ENCODE results near the gene PAX8. TPM values are rescaled to one million over a fixed set of nuclear protein-coding genes. Genes with fewer than 3 reads are reported as not detected.

The PAX8 gene
- total RNA-seq, 1 donor from 2014 or later, result 0.44 TPM

- Histone ChIP-seq H3K27me3 (ENCODE audit: low read depth) (no peaks in the 10 kb centered on the region), H3K36me3 (no peaks in the 10 kb centered on the region), H3K4me1 (no peaks in the 10 kb centered on the region), H3K9me3 (replicated peaks) (no peaks in the 10 kb centered on the region), H3K4me3 (no peak overlapping the region), H3K27ac (replicated peaks) (no peak overlapping the region)
- TF ChIP-seq, protein P1, sequence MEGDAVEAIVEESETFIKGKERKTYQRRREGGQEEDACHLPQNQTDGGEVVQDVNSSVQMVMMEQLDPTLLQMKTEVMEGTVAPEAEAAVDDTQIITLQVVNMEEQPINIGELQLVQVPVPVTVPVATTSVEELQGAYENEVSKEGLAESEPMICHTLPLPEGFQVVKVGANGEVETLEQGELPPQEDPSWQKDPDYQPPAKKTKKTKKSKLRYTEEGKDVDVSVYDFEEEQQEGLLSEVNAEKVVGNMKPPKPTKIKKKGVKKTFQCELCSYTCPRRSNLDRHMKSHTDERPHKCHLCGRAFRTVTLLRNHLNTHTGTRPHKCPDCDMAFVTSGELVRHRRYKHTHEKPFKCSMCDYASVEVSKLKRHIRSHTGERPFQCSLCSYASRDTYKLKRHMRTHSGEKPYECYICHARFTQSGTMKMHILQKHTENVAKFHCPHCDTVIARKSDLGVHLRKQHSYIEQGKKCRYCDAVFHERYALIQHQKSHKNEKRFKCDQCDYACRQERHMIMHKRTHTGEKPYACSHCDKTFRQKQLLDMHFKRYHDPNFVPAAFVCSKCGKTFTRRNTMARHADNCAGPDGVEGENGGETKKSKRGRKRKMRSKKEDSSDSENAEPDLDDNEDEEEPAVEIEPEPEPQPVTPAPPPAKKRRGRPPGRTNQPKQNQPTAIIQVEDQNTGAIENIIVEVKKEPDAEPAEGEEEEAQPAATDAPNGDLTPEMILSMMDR (IDR thresholded peaks at IDR 0.05; ENCODE audit: borderline replicate concordance), result no peak
- intact Hi-C loops (cut with micrococcal nuclease), result no loop called here
- no peak for DNase-seq
Measured at GRCh38 chr2:113184531-113185230, 94.0 kb downstream of the PAX8 start.

GRCh38 chr2:113183703-113184102 lies 95.0 kb downstream of the PAX8 start:
- no peaks in the 10 kb centered on the region for H3K27me3 ChIP-seq (ENCODE audit: low read depth)
- no peak overlapping the region for H3K27ac ChIP-seq (replicated peaks)
- no peaks in the 10 kb centered on the region for H3K36me3 ChIP-seq
- no peaks in the 10 kb centered on the region for H3K9me3 ChIP-seq (replicated peaks)
- no peaks in the 10 kb centered on the region for H3K4me1 ChIP-seq
- H3K4me3 ChIP-seq, result no peak overlapping the region
- intact Hi-C loops (cut with micrococcal nuclease), result no loop called here
- TF ChIP-seq, protein P1 (IDR thresholded peaks at IDR 0.05; ENCODE audit: borderline replicate concordance), result no peak
- no peak for DNase-seq

DNA sequence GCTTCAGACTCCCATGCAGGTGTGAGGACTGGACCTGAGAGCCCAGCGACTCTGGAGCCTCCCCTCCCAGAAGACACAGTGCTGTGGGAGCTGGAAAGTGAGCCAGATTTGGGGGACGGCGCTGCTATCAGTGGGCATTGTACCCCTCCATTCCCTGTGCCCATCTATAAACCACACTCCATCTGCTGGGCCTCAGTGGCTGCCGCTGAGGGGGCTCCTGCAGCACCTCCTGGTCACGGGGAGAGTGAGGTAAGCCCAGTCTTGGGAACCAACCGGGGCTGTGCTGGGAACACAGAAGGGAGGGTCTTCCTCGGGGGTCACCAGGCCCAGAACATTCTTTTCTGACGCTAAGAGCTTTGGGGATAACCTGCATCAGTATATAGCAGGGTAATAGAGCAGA lies 95.5 kb downstream of the PAX8 start:
- Histone ChIP-seq H3K4me1 (no peaks in the 10 kb centered on the region), H3K9me3 (replicated peaks) (no peaks in the 10 kb centered on the region), H3K27me3 (ENCODE audit: low read depth) (no peaks in the 10 kb centered on the region), H3K27ac (replicated peaks) (no peak overlapping the region), H3K4me3 (no peak overlapping the region), H3K36me3 (no peaks in the 10 kb centered on the region)
- no peak for DNase-seq
- TF ChIP-seq, protein P1 (IDR thresholded peaks at IDR 0.05; ENCODE audit: borderline replicate concordance), result no peak
- intact Hi-C loops (cut with micrococcal nuclease), result no loop called here

DNA sequence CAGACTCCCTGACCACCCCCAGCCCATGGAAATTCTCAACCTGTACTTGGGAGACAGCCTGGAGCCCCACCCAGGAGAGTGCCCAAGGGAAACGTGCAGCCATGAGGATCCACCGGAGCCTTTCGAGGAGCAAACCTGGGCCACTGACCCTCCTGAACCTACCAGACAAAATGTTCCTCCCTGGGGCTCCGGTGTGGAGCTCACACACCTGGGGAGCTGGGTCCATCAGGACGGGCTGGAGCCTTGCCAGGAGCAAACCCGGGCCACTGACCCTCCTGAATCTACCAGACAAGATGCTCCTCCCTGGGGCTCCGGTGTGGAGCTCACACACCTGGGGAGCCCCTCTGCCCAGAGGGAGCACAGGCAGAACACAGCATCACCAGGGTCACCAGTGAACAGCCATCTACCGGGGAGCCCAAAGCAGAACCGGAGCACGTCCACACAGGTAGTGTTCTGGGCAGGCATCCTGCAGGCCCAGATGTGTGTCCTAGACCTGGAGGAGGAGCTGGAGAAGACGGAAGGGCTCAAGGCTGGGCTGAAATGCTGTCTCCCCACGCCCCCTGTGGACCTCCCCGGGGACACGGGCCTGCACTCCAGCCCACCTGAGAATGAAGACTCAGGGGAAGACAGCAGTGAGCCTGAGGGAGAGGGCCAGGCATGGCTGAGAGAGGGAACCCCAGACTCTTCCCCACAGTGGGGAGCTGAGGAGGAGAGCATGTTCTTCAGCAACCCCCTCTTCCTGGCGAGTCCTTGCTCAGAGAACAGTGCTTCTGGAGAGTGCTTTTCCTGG lies 96.1 kb downstream of the PAX8 start:
- Histone ChIP-seq H3K27me3 (ENCODE audit: low read depth) (no peaks in the 10 kb centered on the region), H3K9me3 (replicated peaks) (no peaks in the 10 kb centered on the region), H3K4me1 (no peaks in the 10 kb centered on the region), H3K4me3 (no peak overlapping the region), H3K36me3 (no peaks in the 10 kb centered on the region), H3K27ac (replicated peaks) (no peak overlapping the region)
- TF ChIP-seq, protein P1 (IDR thresholded peaks at IDR 0.05; ENCODE audit: borderline replicate concordance), result no peak
- no peak for DNase-seq
- intact Hi-C loops (cut with micrococcal nuclease), result no loop called here

- DNase-seq, result no peak
- intact Hi-C loops (cut with micrococcal nuclease), result no loop called here
Measured at GRCh38 chr2:113181258-113182051, 97.3 kb downstream of the PAX8 start.

More at GRCh38 chr2:113181258-113182051, 97.3 kb downstream of the PAX8 start:
- H3K4me1 ChIP-seq, result no peaks in the 10 kb centered on the region
- H3K9me3 ChIP-seq (replicated peaks), result no peaks in the 10 kb centered on the region
- H3K36me3 ChIP-seq, result no peaks in the 10 kb centered on the region
- H3K27ac ChIP-seq (replicated peaks), result no peak overlapping the region
- TF ChIP-seq, protein P1 (IDR thresholded peaks at IDR 0.05; ENCODE audit: borderline replicate concordance), result no peak
- no peaks in the 10 kb centered on the region for H3K27me3 ChIP-seq (ENCODE audit: low read depth)
- no peak overlapping the region for H3K4me3 ChIP-seq
